Skeletal muscle satellite cell (primary cell): ENCODE results near the gene PRR15L.
"Not testable (repeated sequence)": the region's sequence is repeated elsewhere in the genome, so short reads cannot be mapped to it uniquely, and the experiment has no call there.

Experiments
- H3K27me3 ChIP-seq: 2 replicates; pipeline ENCODE4 v1.7.0; 2013; ENCODE audit warnings: low read length; ENCODE audit not compliant: control insufficient read depth, insufficient read depth
- H3K36me3 ChIP-seq: 2 replicates; pipeline ENCODE4 v1.7.0; 2013; ENCODE audit warnings: mild to moderate bottlenecking, control low read depth, low read length; ENCODE audit not compliant: insufficient read depth
- H3K4me1 ChIP-seq: 2 replicates; pipeline ENCODE4 v1.7.0; 2013; ENCODE audit warnings: low read length; ENCODE audit not compliant: control insufficient read depth, insufficient read depth
- H3K4me2 ChIP-seq: 2 replicates; pipeline ENCODE4 v1.7.0; 2013; ENCODE audit warnings: mild to moderate bottlenecking, low read length
- H3K4me3 ChIP-seq: 2 replicates; pipeline ENCODE4 v1.7.0; 2013; ENCODE audit warnings: low read length
- H3K9ac ChIP-seq: 2 replicates; pipeline ENCODE4 v1.7.0; 2013; ENCODE audit warnings: mild to moderate bottlenecking, low read depth, low read length, moderate library complexity
- H3K9me3 ChIP-seq: replicated peaks from 2 replicates; pipeline ENCODE4 v1.7.0; 2013; ENCODE audit warnings: mild to moderate bottlenecking, control low read depth, low read length

The PRR15L gene

DNA sequence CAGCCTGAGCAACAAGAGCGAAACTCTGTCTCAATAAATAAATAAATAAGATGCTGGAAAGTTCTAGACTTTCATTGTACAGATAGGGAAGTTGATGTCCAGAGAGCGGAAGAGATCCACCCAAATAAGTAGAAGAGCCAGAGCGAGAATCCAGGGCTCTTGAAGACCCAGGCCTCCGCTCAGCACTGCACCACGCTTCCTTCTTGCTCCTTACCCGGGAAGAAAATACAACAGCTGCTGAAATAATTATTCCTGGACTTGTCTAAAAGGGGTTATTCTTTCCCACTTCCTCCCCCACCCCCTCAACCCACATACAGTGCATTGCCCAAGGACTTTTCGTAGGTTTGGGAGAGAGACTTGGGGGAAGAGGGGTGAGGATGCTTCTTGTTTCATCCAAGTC lies 39.9 kb upstream of the PRR15L start:
- peaks cover 24% of the 10 kb centered on the region for H3K4me1 ChIP-seq
- H3K36me3 ChIP-seq: no peaks in the 10 kb centered on the region
- no peak overlapping the region for H3K4me3 ChIP-seq
- H3K27me3 ChIP-seq: peaks cover 14% of the 10 kb centered on the region
- no peak overlapping the region for H3K9ac ChIP-seq
- no peak overlapping the region for H3K4me2 ChIP-seq
- H3K9me3 ChIP-seq: no peaks in the 10 kb centered on the region

DNA sequence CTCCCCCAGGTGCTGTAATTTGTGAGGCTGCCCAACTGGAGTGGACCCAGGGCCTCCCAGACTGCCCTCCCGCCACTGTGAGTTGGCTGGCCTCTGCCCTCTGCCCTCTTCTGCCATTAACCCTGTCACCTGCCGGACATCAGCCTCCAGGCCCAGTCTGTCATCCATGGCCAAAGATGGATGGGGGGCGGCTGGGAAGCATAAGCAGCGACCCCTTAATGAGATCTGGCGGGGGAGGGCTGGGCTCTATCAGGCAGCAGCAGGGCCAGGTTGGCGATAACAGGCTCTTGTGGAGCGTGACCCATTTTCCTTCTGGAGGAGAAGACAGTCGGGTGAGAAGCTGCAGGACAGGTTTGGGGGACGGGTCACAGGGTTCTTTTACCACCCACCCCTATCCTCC lies 38.5 kb upstream of the PRR15L start:
- Histone ChIP-seq H3K9me3 (no peaks in the 10 kb centered on the region), H3K4me2 (no peak overlapping the region), H3K36me3 (no peaks in the 10 kb centered on the region), H3K9ac (no peak overlapping the region), H3K27me3 (peaks cover 14% of the 10 kb centered on the region), H3K4me1 (peaks cover 19% of the 10 kb centered on the region), H3K4me3 (no peak overlapping the region)

DNA sequence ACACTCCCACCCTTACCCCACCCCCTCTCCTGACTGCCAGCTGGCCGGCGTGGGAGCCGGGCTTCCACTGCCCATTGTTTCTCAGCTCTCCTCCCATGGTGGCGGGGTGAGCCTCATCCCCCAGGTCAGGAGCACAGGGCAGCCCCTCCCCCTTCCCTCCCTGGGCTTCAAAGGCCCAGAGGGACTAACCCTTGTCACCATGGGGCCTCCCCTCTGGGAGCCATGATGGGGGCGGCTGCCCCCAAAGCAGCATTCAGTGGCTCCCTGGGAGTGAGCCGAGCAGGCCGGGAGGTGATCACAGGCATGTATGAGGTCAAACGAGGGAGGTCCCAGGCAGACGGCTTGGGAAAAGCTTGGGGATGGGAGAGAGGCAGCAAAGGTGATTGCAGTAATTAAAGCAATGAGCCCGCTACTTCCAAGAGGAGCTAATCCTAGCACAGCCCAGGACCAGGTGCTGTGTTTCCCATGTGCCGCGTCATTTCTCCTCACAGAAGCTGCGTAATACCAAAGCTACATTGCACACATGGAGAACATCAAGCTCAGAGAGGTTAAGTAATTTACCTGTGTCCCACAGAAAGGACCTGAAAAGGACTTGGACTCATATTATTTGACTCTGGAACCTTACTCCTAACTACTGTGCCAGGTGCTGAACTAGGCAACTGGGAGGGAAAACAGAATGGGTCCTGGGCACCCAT lies 37.7 kb upstream of the PRR15L start:
- H3K4me2 ChIP-seq: no peak overlapping the region
- H3K27me3 ChIP-seq: peaks cover 14% of the 10 kb centered on the region
- peaks cover 26% of the 10 kb centered on the region for H3K4me1 ChIP-seq
- H3K9me3 ChIP-seq: no peaks in the 10 kb centered on the region
- no peak overlapping the region for H3K9ac ChIP-seq
- no peaks in the 10 kb centered on the region for H3K36me3 ChIP-seq
- H3K4me3 ChIP-seq: no peak overlapping the region

DNA sequence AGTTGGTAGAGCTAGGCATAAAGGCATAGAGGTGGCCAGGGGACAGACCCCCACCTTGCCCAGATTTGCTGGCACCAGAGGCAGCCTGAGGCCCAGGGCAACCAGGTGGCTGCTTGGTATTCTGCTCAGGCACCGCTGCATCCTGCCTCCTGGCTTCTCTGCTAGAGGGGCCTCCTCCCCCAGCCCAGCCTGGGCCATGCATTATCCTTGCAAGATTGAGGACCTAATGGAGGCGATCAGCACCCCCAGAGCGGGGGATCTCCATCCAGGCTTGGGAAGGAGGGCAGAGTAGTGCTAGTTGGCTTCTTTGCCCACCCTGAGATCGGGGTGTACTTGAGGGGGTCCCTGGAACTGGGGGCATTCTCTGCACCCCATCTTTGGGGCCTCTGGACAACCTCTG lies 37.0 kb upstream of the PRR15L start:
- H3K27me3 ChIP-seq: peaks cover 14% of the 10 kb centered on the region
- peaks cover 21% of the 10 kb centered on the region for H3K4me1 ChIP-seq
- no peaks in the 10 kb centered on the region for H3K36me3 ChIP-seq
- H3K9ac ChIP-seq: no peak overlapping the region
- no peaks in the 10 kb centered on the region for H3K9me3 ChIP-seq
- no peak overlapping the region for H3K4me3 ChIP-seq
- no peak overlapping the region for H3K4me2 ChIP-seq

DNA sequence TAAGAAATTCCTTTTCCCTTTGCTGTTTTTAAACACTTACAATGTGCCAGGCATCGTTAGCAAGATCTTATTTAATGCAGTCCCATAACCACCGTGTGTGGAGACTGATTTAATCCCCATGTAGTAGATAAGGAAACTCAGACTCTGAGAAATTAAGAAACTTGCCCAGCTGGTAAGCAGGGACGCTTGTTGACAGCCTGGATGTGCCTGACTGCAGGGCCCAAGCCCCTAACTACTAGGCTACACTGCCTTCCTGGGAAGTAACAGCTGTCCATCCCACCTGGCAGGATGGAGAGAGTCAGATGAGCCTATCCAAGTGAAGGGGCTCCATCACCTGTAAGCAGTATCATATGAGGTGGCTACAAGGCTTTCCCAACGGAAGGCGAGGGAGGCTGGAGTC lies 36.3 kb upstream of the PRR15L start:
- no peak overlapping the region for H3K4me3 ChIP-seq
- peaks cover 14% of the 10 kb centered on the region for H3K27me3 ChIP-seq
- H3K9ac ChIP-seq: no peak overlapping the region
- H3K9me3 ChIP-seq: no peaks in the 10 kb centered on the region
- no peaks in the 10 kb centered on the region for H3K36me3 ChIP-seq
- H3K4me2 ChIP-seq: no peak overlapping the region
- H3K4me1 ChIP-seq: peaks cover 14% of the 10 kb centered on the region

DNA sequence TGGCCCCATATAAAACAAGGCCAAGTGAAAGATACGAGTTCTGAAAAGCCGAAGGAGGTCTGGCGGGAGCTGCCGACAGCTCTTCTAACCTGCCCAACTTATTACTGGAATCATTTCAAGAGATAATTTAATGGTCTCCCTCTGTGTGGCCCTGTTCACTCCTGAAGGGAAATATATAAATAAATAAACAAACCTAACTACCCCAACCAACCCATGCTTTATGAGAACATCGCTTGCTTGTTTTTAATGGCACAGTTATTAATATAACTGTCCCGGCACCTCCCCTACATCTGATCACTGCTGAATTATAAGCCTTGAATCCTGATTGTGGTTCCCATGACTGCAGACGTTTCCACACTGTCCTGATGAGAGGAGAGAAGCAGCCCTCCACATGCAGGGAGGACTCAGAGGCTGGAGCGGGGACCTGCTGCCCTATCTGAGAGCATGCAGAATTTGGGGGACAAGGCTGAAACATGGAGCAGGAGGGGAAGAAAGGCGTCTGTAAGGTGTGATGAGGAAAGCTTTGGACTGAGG lies 35.4 kb upstream of the PRR15L start:
- Histone ChIP-seq H3K4me1 (peaks cover 14% of the 10 kb centered on the region), H3K9ac (no peak overlapping the region), H3K4me3 (no peak overlapping the region), H3K4me2 (no peak overlapping the region), H3K36me3 (no peaks in the 10 kb centered on the region), H3K27me3 (peaks cover 14% of the 10 kb centered on the region), H3K9me3 (no peaks in the 10 kb centered on the region)

DNA sequence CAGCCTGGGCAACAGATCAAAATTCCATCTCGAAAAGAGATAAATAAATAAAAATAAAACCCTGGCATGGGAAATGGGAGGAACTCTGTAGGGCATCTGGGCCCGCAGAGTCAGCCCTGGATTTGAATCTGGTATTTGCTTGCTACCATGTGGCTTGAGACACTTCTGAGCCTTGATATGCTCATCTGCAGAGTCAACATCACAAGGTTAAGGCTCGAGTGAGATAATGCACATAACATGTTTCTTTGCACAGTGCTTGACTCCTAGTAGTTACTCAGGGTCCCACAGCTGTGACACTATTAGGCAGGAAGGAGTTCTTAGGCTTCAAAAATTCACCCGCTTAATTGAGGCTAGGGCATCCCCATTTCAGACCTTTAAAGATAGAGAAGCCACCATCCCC lies 34.5 kb upstream of the PRR15L start:
- Histone ChIP-seq H3K36me3 (no peaks in the 10 kb centered on the region), H3K27me3 (peaks cover 14% of the 10 kb centered on the region), H3K4me1 (peaks cover 16% of the 10 kb centered on the region), H3K4me3 (no peak overlapping the region), H3K9me3 (no peaks in the 10 kb centered on the region), H3K9ac (no peak overlapping the region), H3K4me2 (no peak overlapping the region)

DNA sequence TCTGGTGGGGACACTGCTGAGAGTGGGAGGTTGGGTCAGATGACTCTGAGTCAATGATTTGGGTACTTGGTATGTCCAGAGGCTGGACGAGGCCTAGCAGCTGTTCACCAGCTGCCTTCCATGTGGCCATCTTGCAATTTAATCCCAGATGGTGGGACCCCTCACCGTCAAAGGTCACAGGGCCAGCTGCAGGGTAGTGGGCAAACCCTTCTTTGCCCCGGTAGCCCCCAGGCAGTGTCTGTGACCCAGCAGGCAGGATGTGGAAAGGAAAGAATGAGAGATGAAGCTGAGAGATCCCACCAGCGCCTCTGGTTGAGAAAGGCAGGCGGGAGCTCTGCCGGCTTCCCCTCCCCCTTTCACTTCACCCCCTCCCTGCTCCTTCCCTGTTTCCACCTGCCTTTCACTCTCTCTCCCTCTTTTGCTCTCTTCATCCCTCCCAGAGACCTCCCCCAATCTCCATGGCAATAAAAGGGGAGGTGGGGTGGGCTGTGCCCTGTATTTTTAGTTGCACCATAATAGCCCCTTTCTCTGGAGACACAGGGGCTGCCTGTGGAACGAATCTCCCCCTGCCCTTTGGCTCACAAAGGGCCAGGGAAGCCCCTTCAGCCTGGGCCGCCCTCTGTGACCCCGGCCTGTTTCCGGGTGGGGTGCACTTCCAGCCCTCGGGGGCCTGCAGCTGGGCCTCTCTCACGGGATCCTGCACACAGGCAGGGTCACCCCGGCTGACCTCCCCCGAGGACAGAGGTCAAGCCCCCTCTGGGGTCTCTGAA lies 33.5 kb upstream of the PRR15L start:
- peak overlapping the region; percentile 10 for H3K4me2 ChIP-seq
- H3K4me3 ChIP-seq: no peak overlapping the region
- peaks cover 19% of the 10 kb centered on the region for H3K4me1 ChIP-seq
- peaks cover 14% of the 10 kb centered on the region for H3K27me3 ChIP-seq
- no peak overlapping the region for H3K9ac ChIP-seq
- no peaks in the 10 kb centered on the region for H3K36me3 ChIP-seq
- H3K9me3 ChIP-seq: no peaks in the 10 kb centered on the region

DNA sequence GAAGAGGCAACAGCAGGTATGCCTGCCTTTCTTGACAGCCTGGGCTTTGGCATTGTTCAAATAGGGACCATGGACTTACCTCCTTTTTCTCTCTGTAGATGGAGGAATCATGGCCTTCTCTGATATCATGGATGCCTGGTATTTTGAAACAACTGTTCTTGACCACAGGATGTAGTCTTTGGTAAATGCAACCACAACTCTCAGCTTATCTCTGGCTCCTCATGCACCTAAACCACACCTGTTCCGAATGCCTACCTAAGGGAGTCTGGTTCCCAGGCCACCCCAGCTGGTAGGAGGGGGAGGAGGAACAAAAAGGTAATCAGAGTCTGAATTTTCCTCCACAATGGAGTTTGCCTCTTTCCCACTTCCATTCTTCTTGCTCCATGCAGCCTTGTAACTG lies 32.0 kb upstream of the PRR15L start:
- Histone ChIP-seq H3K9ac (no peak overlapping the region), H3K9me3 (no peaks in the 10 kb centered on the region), H3K4me2 (no peak overlapping the region), H3K27me3 (peaks cover 6% of the 10 kb centered on the region), H3K4me3 (no peak overlapping the region), H3K4me1 (peaks cover 19% of the 10 kb centered on the region), H3K36me3 (no peaks in the 10 kb centered on the region)

DNA sequence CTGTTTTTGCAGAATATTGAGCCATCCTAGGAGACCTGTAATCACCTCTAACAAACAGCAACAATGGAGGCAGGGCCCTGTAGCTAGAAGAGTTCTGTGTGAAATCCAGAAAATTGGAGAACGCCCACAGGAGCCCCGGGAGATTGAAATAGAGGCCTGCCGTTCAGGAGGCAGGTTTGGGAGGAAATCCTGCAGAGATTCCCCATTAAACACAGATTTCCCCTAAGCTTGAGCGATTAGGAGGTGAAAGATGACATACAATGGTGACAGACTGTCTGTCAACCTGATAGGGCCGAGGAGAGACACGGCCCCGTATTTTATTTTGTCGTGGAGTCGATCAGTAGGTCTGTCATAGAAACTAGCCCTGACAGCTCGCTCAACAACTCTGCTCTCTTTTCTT lies 31.5 kb upstream of the PRR15L start:
- no peak overlapping the region for H3K4me2 ChIP-seq
- H3K36me3 ChIP-seq: no peaks in the 10 kb centered on the region
- H3K27me3 ChIP-seq: peaks cover under 1% of the 10 kb centered on the region
- H3K9ac ChIP-seq: no peak overlapping the region
- peaks cover 19% of the 10 kb centered on the region for H3K4me1 ChIP-seq
- no peak overlapping the region for H3K4me3 ChIP-seq
- H3K9me3 ChIP-seq: no peaks in the 10 kb centered on the region

DNA sequence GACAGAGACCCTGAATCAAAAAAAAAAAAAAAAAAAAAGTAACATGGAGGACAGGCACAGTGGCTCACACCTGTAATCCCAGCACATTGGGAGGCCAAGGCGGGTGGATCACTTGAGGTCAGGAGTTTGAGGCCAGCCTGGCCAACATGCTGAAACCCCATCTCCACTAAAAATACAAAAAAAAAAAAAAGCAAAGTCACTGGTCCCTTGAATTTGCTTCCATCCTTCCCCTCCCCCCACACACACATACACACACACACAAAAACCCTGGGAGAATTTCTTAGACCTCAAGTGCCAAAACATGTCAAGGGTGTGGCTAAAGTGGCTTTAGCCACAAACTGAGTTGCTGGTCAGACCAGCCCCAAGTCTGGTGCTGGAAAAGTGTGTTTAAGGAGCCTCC lies 30.8 kb upstream of the PRR15L start:
- not testable (repeated sequence) for H3K27me3 ChIP-seq, H3K4me2 ChIP-seq, H3K9ac ChIP-seq, H3K9me3 ChIP-seq, H3K4me3 ChIP-seq, H3K36me3 ChIP-seq
- peaks cover 19% of the 10 kb centered on the region for H3K4me1 ChIP-seq
